ENCODE data around the gene SLC46A1.
"Not testable (repeated sequence)": the region's sequence is repeated elsewhere in the genome, so short reads cannot be mapped to it uniquely, and the experiment has no call there.

Gene SLC46A1

GRCh38 chr17:28405632-28406472 is at the start of gene SLC46A1:
Gene SLC46A1, minus strand, starts transcription at chr17:28406212. Its CDS starts 98 bp downstream, at chr17:28406114.
- DNase-seq = no peak

GRCh38 chr17:28449859-28450258 is 43.8 kb upstream of the SLC46A1 start:
- DNase-seq = no peak

GRCh38 chr17:28447396-28447760 is 41.4 kb upstream of the SLC46A1 start:
- no peak for DNase-seq

GRCh38 chr17:28446716-28447395 is 40.8 kb upstream of the SLC46A1 start:
- DNase-seq = no peak

GRCh38 chr17:28443901-28444638 is 38.1 kb upstream of the SLC46A1 start:
- DNase-seq = no peak

GRCh38 chr17:28434326-28434725 is 28.3 kb upstream of the SLC46A1 start:
- not testable (repeated sequence) for DNase-seq

- DNase-seq = no peak
These were observed 27.7 kb upstream of the SLC46A1 start for GRCh38 chr17:28433721-28434120.

GRCh38 chr17:28427982-28428381 is 22.0 kb upstream of the SLC46A1 start:
- not testable (repeated sequence) for DNase-seq

GRCh38 chr17:28427371-28427770 is 21.4 kb upstream of the SLC46A1 start:
- DNase-seq = no peak

GRCh38 chr17:28426081-28426519 is 20.1 kb upstream of the SLC46A1 start:
- no peak for DNase-seq

- no peak for DNase-seq
These were observed 19.2 kb upstream of the SLC46A1 start for GRCh38 chr17:28425206-28425605.

- DNase-seq = peak; percentile 67
These were observed 15.8 kb upstream of the SLC46A1 start for GRCh38 chr17:28421787-28422305.

GRCh38 chr17:28416703-28417311 is 10.8 kb upstream of the SLC46A1 start:
- peak; percentile 50 for DNase-seq

- DNase-seq = no peak
These were observed 9.9 kb upstream of the SLC46A1 start for GRCh38 chr17:28415886-28416285.

GRCh38 chr17:28413804-28414203 is 7.8 kb upstream of the SLC46A1 start:
- DNase-seq = no peak

- DNase-seq = no peak
These were observed 6.1 kb upstream of the SLC46A1 start for GRCh38 chr17:28412099-28412498.

- no peak for DNase-seq
These were observed 1.9 kb upstream of the SLC46A1 start for GRCh38 chr17:28407974-28408306.

- DNase-seq = no peak
These were observed 1.3 kb upstream of the SLC46A1 start for GRCh38 chr17:28407130-28407973.

GRCh38 chr17:28406473-28406814 is 432 bp upstream of the SLC46A1 start:
- DNase-seq = no peak

GRCh38 chr17:28404812-28405570 is 1.0 kb downstream of the SLC46A1 start:
- no peak for DNase-seq

- DNase-seq = no peak
These were observed 1.6 kb downstream of the SLC46A1 start for GRCh38 chr17:28404461-28404811.
